Glutamatergic neuron (in vitro differentiated cells): ENCODE measurements around the gene MAB21L3. TPM values are rescaled to one million over a fixed set of nuclear protein-coding genes. Genes with fewer than 3 reads are reported as not detected.
A peak's percentile ranks its signal among the peaks of the same experiment; 100 is the strongest.

ENCODE experiments used
- DNase-seq: peaks from one replicate; pipeline ENCODE4 v3.0.0; 2022
- H3K27ac Mint-ChIP-seq: one replicate; pipeline ENCODE4 v1.8.0; 2020; ENCODE audit warnings: mild to moderate bottlenecking, mixed read lengths, inconsistent platforms; ENCODE audit not compliant: unreplicated experiment
- H3K27me3 Mint-ChIP-seq: one replicate; pipeline ENCODE4 v1.8.0; 2020; ENCODE audit warnings: mild to moderate bottlenecking, moderate library complexity, mixed read lengths, inconsistent platforms; ENCODE audit not compliant: unreplicated experiment
- H3K36me3 Mint-ChIP-seq: one replicate; pipeline ENCODE4 v1.8.0; 2020; ENCODE audit warnings: mild to moderate bottlenecking, mixed read lengths, inconsistent platforms; ENCODE audit not compliant: unreplicated experiment
- H3K4me1 Mint-ChIP-seq: one replicate; pipeline ENCODE4 v1.8.0; 2020; ENCODE audit warnings: mild to moderate bottlenecking, low read depth, mixed read lengths, inconsistent platforms; ENCODE audit not compliant: unreplicated experiment
- H3K4me3 Mint-ChIP-seq: one replicate; pipeline ENCODE4 v1.8.0; 2020; ENCODE audit warnings: mild to moderate bottlenecking, mixed read lengths, inconsistent platforms; ENCODE audit not compliant: unreplicated experiment
- H3K9me3 Mint-ChIP-seq: one replicate; pipeline ENCODE4 v1.8.0; 2020; ENCODE audit warnings: mild to moderate bottlenecking, moderate library complexity, mixed read lengths, inconsistent platforms; ENCODE audit not compliant: unreplicated experiment
- total RNA-seq: library from RNA; stranded (reverse); fragmentation: NEBNext Ultra II Directional; extraction: Animal tissue kit (Norgen Biotek cat#: 25700); gene quantifications from one replicate; pipeline ENCODE4 v1.2.1, GENCODE V29; 2021; ENCODE audit not compliant: unreplicated experiment
- TF ChIP-seq, protein P1 (sequence below): fragments of 200-600 bp; sonication (generic); IDR thresholded peaks from one replicate; pipeline ENCODE4 v1.5.0; 2021; ENCODE audit not compliant: partially characterized antibody, unreplicated experiment

Gene MAB21L3
- total RNA-seq, 1 donor from 2014 or later = 0.22 TPM

DNA sequence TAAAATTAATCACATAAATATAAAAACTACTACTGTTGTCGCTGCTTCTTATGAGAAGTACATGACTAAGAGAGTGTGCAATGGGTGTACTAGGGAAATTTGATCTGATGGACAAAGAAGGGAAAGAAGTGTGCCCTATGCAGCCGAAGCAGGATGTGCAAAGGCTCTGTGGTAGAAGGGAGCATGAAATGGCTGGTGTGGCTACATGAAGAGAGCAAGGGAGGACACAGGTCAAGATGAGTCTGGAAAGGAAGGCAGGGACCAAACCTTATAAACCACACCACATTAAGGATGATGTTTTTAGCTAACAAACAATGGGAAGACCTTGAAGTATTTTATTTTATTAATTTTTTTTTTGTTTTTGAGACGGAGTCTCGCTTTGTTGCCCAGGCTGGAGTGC, 20.0 kb downstream of the MAB21L3 start:
- TF ChIP-seq, protein P1, sequence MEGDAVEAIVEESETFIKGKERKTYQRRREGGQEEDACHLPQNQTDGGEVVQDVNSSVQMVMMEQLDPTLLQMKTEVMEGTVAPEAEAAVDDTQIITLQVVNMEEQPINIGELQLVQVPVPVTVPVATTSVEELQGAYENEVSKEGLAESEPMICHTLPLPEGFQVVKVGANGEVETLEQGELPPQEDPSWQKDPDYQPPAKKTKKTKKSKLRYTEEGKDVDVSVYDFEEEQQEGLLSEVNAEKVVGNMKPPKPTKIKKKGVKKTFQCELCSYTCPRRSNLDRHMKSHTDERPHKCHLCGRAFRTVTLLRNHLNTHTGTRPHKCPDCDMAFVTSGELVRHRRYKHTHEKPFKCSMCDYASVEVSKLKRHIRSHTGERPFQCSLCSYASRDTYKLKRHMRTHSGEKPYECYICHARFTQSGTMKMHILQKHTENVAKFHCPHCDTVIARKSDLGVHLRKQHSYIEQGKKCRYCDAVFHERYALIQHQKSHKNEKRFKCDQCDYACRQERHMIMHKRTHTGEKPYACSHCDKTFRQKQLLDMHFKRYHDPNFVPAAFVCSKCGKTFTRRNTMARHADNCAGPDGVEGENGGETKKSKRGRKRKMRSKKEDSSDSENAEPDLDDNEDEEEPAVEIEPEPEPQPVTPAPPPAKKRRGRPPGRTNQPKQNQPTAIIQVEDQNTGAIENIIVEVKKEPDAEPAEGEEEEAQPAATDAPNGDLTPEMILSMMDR = no peak
- DNase-seq = no peak

DNA sequence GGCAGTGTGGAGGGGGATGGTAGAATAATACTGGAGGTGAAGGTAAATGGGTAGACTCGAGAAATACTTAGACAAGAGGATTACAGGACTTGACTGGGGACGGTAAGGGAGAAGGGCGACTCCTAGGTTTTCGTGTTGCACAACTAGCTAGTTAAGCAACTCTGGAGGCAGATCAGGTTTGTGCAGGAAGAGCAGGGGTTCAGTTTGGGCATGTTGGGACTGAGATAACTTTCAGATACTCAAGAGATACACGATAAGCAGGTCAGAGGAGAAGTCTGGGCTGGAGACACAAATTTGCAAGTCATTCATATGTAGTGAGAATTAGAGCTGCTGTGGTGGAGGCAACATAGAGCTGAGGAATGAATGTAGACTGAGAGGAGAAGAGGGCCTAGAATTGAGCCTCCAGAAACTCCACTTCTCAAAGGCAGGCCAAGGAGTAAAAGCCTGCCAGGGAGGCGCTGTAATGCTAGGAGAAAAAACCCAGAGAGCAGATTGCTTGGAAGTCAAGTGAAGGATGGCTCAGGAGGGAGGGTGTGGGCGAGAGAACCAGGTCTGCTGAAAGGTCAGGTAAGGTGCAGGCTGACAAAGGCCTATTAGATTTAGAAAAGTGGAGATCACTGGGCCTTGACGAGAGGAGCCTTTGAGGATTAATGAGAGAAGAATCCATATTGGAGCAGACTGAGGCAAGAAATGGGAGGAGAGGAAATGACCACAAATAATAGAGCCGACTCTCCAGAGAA, 20.8 kb downstream of the MAB21L3 start:
- Mint-ChIP-seq H3K27ac (no peak overlapping the region), H3K4me1 (no peaks in the 10 kb centered on the region), H3K36me3 (no peaks in the 10 kb centered on the region), H3K27me3 (no peaks in the 10 kb centered on the region), H3K9me3 (no peaks in the 10 kb centered on the region), H3K4me3 (no peak overlapping the region)
- DNase-seq = no peak
- TF ChIP-seq, protein P1 = no peak

More for the DNA sequence above, 20.0 kb downstream of the MAB21L3 start:
- no peaks in the 10 kb centered on the region for H3K27me3 Mint-ChIP-seq
- no peak overlapping the region for H3K4me3 Mint-ChIP-seq
- no peaks in the 10 kb centered on the region for H3K4me1 Mint-ChIP-seq
- H3K36me3 Mint-ChIP-seq = no peaks in the 10 kb centered on the region
- H3K9me3 Mint-ChIP-seq = no peaks in the 10 kb centered on the region
- no peak overlapping the region for H3K27ac Mint-ChIP-seq

DNA sequence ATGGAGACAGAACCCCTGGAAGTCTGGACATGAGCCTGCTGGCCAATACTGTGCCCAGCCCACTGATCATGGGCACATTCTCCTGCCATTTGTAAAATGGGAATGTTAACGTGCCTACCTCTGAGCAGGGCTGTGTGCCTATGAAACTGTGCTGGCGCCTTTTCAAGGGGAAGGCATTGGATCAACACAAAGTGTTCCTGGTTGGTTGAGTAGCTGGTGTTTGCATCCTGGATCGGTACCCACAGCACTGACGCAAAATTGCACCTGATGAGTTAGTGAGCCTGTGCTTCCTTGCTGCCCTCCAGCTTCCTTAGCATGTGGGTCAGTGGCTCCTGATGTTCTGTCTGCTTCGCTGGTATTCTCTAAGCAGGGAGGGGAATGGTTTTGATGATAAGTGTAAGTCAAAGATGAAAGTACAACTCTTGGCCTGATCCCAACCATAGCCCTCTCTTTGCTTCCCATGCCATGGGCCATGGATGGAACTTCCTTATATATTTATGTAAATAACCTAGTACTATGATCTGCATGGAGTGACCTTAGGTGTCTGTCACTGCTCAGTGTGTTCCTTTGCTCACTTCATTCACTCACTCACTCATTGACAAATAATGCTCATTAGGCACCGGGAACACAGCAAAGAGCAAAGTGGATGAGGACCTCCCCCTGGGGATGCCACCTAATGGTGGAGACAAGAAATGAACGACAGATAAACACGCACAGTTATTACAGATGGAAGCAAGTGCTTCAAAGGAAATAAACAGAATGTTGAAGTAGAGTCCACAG, 22.7 kb downstream of the MAB21L3 start:
- no peaks in the 10 kb centered on the region for H3K4me1 Mint-ChIP-seq
- H3K27me3 Mint-ChIP-seq = no peaks in the 10 kb centered on the region
- TF ChIP-seq, protein P1 = peak; percentile 19
- H3K9me3 Mint-ChIP-seq = no peaks in the 10 kb centered on the region
- DNase-seq = no peak
- no peak overlapping the region for H3K27ac Mint-ChIP-seq
- H3K36me3 Mint-ChIP-seq = no peaks in the 10 kb centered on the region
- H3K4me3 Mint-ChIP-seq = no peak overlapping the region

DNA sequence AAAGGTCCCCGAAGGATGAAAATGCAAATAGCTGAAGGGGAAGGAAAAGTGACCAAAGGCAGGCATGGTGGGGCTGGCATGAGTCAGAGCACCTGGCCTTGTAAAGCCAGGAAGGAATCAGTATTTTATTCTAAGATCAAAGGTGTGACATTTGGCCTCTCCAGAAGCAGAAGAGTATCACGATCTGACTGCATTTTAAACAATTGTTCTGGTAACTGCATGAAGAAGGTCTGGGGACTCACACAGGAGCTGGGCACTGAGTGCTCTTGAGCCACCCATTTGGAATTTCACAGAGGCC, 23.2 kb downstream of the MAB21L3 start:
- Mint-ChIP-seq H3K4me3 (no peak overlapping the region), H3K27me3 (no peaks in the 10 kb centered on the region), H3K36me3 (no peaks in the 10 kb centered on the region), H3K4me1 (peaks cover 2% of the 10 kb centered on the region), H3K9me3 (no peaks in the 10 kb centered on the region), H3K27ac (no peak overlapping the region)
- DNase-seq = no peak
- TF ChIP-seq, protein P1 = no peak

DNA sequence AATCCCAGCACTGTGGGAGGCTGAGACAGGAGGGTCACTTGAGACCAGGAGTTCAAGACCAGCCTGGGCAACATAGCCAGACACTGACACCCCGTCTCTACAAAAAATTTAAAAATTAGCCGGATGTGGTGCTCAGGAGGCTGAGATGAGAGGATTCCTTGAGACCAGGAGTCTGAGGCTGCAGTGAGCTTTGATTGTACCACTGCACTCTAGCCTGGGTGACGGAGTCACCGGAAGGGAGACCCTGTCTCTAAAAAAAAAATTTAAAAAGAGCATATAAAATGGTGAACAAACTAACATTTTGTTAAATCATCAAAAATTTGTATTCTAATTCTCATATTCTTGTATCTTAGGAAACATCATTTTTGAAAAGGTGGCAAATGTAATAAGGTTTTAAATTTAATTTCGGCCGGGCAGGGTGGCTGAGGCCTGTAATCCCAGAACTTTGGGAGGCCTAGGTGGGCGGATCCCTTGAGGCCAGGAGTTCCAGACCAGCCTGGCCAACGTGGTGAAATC, 27.1 kb downstream of the MAB21L3 start:
- Mint-ChIP-seq H3K27me3 (no peaks in the 10 kb centered on the region), H3K36me3 (peaks cover 1% of the 10 kb centered on the region), H3K4me3 (no peak overlapping the region), H3K27ac (no peak overlapping the region), H3K4me1 (peaks cover 2% of the 10 kb centered on the region), H3K9me3 (peaks cover 2% of the 10 kb centered on the region)
- no peak for DNase-seq
- TF ChIP-seq, protein P1 = no peak
